Endothelial cell of umbilical vein (primary cell): Measurements from ENCODE around the gene ANKRD12. TPM values are rescaled to one million over a fixed set of nuclear protein-coding genes. Genes with fewer than 3 reads are reported as not detected.

Source experiments
- BruUV-seq: library from RNA; stranded (reverse); fragments of 400-500 nt; replicated peaks from 2 replicates; lab custom pipeline; 2021; lab: Mats Ljungman, UMichigan
- CTCF ChIA-PET: fragments of 300-600, 350-600 bp; sonication (Branson Sonifier 250); formaldehyde crosslinking; loops from one replicate; lab custom pipeline; 2021; ENCODE audit warnings: antibody characterized with exemption, inconsistent platforms; lab: Charles Lee
- POLR2A ChIA-PET: fragments of 300-600, 350-600 bp; sonication (Branson Sonifier 250); formaldehyde crosslinking; loops from one replicate; lab custom pipeline; 2021; ENCODE audit warnings: antibody characterized with exemption, inconsistent platforms; lab: Charles Lee
- DNase-seq: peaks from one replicate; pipeline ENCODE4 v3.0.0-alpha.2; 2011; ENCODE audit warnings: low read depth, low spot score
- FAIRE-seq: peaks from 2 replicates; lab custom pipeline; 2011; peaks lifted over from hg19 to GRCh38; lab: Jason Lieb, UNC
- H2AFZ ChIP-seq: 2 replicates; pipeline ENCODE4 v1.6.0; 2012; ENCODE audit warnings: low read depth, low read length, control low read depth, inconsistent platforms
- H3K27ac ChIP-seq: 2 replicates; pipeline ENCODE4 v1.5.1; 2011; ENCODE audit warnings: low read depth, mild to moderate bottlenecking, control low read depth, low read length, moderate library complexity; ENCODE audit not compliant: insufficient read depth
- H3K27me3 ChIP-seq, 2 experiments: 2 replicates each; pipeline versions ENCODE4 v1.6.0 to v1.6.1; 2011; ENCODE audit warnings: low read length in 2 of 2, mixed read lengths in 1 of 2; ENCODE audit not compliant: control insufficient read depth in 2 of 2, insufficient read depth in 2 of 2
- H3K36me3 ChIP-seq, 2 experiments: 2 replicates in 1 of 2; 3 replicates in 1 of 2; pipeline ENCODE4 v1.5.1; 2011; ENCODE audit warnings: low read length in 2 of 2, mild to moderate bottlenecking in 1 of 2, moderate library complexity in 1 of 2; ENCODE audit not compliant: control insufficient read depth in 2 of 2, insufficient read depth in 2 of 2; ENCODE audit errors: extremely low read depth in 1 of 2
- H3K4me1 ChIP-seq: 3 replicates; pipeline ENCODE4 v1.5.1; 2011; ENCODE audit warnings: mild to moderate bottlenecking, low read length; ENCODE audit not compliant: control insufficient read depth, insufficient read depth; ENCODE audit errors: extremely low read depth
- H3K4me2 ChIP-seq: 2 replicates; pipeline ENCODE4 v1.6.1; 2011; ENCODE audit warnings: low read length, control low read depth, mixed read lengths; ENCODE audit not compliant: insufficient read depth
- H3K4me3 ChIP-seq, 3 experiments: fragments of 200-600 bp in 1 of 3; sonication (generic), shearing (Covaris generic) in 1 of 3; replicated peaks in 1 of 3; 2 replicates each; pipeline ENCODE4 v1.5.1; 2011 to 2016; ENCODE audit warnings: control low read depth in 3 of 3, low read length in 3 of 3, mild to moderate bottlenecking in 2 of 3, inconsistent platforms in 1 of 3, low read depth in 1 of 3, moderate library complexity in 1 of 3; ENCODE audit not compliant: insufficient read depth in 1 of 3
- H3K79me2 ChIP-seq: 2 replicates; pipeline ENCODE4 v1.6.0; 2012; ENCODE audit warnings: low read length, inconsistent platforms; ENCODE audit not compliant: control insufficient read depth, insufficient read depth
- H3K9ac ChIP-seq: replicated peaks from 2 replicates; pipeline ENCODE3; 2011; ENCODE audit warnings: low read length, control low read depth; ENCODE audit not compliant: insufficient read depth; ENCODE audit errors: extremely low read depth
- H3K9me1 ChIP-seq: replicated peaks from 3 replicates; pipeline ENCODE4 v1.6.0; 2011; ENCODE audit warnings: mild to moderate bottlenecking, low read length; ENCODE audit not compliant: control insufficient read depth, insufficient read depth; ENCODE audit errors: extremely low read depth
- H3K9me3 ChIP-seq: replicated peaks from 2 replicates; pipeline ENCODE4 v1.5.1; 2012; ENCODE audit warnings: low read length, inconsistent platforms; ENCODE audit not compliant: control insufficient read depth, insufficient read depth
- H4K20me1 ChIP-seq: replicated peaks from 2 replicates; pipeline ENCODE3; 2011; ENCODE audit warnings: mild to moderate bottlenecking, low read length; ENCODE audit not compliant: control insufficient read depth, insufficient read depth; ENCODE audit errors: extremely low read depth
- CTCF ChIP-seq, 2 donors: IDR thresholded peaks; 1 replicate in 1 of 2; 2 replicates in 1 of 2; pipeline ENCODE4 v1.5.1; 2011; ENCODE audit warnings: low read length in 2 of 2, mild to moderate bottlenecking in 2 of 2, moderate library complexity in 2 of 2, control low read depth in 1 of 2, inconsistent platforms in 1 of 2, low read depth in 1 of 2; ENCODE audit not compliant: insufficient read depth in 1 of 2; ENCODE audit errors: extremely low read depth in 1 of 2
- EZH2 ChIP-seq: IDR thresholded peaks from 2 replicates; pipeline ENCODE4 v1.6.1; 2012; ENCODE audit warnings: borderline replicate concordance, low read depth, mild to moderate bottlenecking, moderate library complexity, low read length, inconsistent platforms; ENCODE audit not compliant: severe bottlenecking
- FOS ChIP-seq: IDR thresholded peaks from 2 replicates; pipeline ENCODE4 v1.6.1; 2011; ENCODE audit warnings: mild to moderate bottlenecking, low read length, moderate library complexity, borderline replicate concordance; ENCODE audit not compliant: insufficient read depth
- GATA2 ChIP-seq: IDR thresholded peaks from 2 replicates; pipeline ENCODE4 v1.7.0; 2011; ENCODE audit warnings: low read depth, mild to moderate bottlenecking, moderate library complexity, mixed read lengths, low read length; ENCODE audit not compliant: insufficient read length, insufficient read depth
- JUN ChIP-seq: IDR thresholded peaks from 2 replicates; pipeline ENCODE4 v1.6.1; 2011; ENCODE audit warnings: borderline replicate concordance, low read depth; ENCODE audit not compliant: insufficient read length, insufficient read depth
- MAX ChIP-seq: IDR thresholded peaks from 2 replicates; pipeline ENCODE4 v1.6.1; 2011; ENCODE audit not compliant: insufficient read depth, insufficient read length
- MYC ChIP-seq: IDR thresholded peaks from one replicate; pipeline ENCODE4 v1.6.1; 2011; ENCODE audit warnings: mild to moderate bottlenecking, low read depth, low read length
- POLR2A ChIP-seq: IDR thresholded peaks from 2 replicates; pipeline ENCODE4 v1.6.1; 2012; ENCODE audit warnings: low read depth, mild to moderate bottlenecking, control low read depth, low read length
- POLR2AphosphoS5 ChIP-seq: IDR thresholded peaks from 2 replicates; pipeline ENCODE4 v1.6.1; 2012; ENCODE audit warnings: low read depth, mild to moderate bottlenecking, control low read depth, low read length, moderate library complexity; ENCODE audit not compliant: insufficient read depth
- dilution Hi-C: fragments of 300-500 bp; cut with MboI; formaldehyde crosslinking; loops from one replicate; pipeline ENCODE4 v1.15.0; 2019; ENCODE audit warnings: low sequenced_read_pairs; ENCODE audit not compliant: extremely low pct_ligation_motif_present
- intact Hi-C: fragments of 100-400 bp; cut with micrococcal nuclease; formaldehyde crosslinking; loops from one replicate; pipeline ENCODE4 v1.10.0; 2022
- polyA plus RNA-seq, 4 experiments: library from polyadenylated mRNA; depleted of rRNA in 3 of 4; stranded (reverse) in 3 of 4; unstranded in 1 of 4; fragments of >200 nt; gene quantifications; 2 replicates each; pipeline versions ENCODE4 v1.2.1 to v1.2.3, GENCODE V29; 2011 to 2012; ENCODE audit warnings: missing spikeins in 1 of 4
- total RNA-seq: library from RNA; stranded (reverse); gene quantifications from 2 replicates; pipeline ENCODE4 v1.2.3, GENCODE V29; 2021

ANKRD12 gene
- total and polyA plus RNA-seq, 2 donors (not counting 3 experiments of a cell fraction or from before 2014, with no cell fraction given), result 1.5 to 25.4 TPM

GRCh38 chr18:9290156-9290555 lies 153.6 kb downstream of the ANKRD12 start:
- Histone ChIP-seq H3K9me3 (no peaks in the 10 kb centered on the region), H3K9me1 (no peaks in the 10 kb centered on the region), H3K9ac (no peak overlapping the region), H2AFZ (no peak overlapping the region), H3K36me3 (no peaks in the 10 kb centered on the region), H3K27me3 (no peaks in the 10 kb centered on the region), H3K79me2 (no peaks in the 10 kb centered on the region), H4K20me1 (no peaks in the 10 kb centered on the region), H3K4me2 (no peak overlapping the region), H3K4me3 (no peak overlapping the region), H3K27ac (no peak overlapping the region), H3K4me1 (no peaks in the 10 kb centered on the region)
- peak; percentile 62 for DNase-seq
- dilution Hi-C loops, result no loop called here
- intact Hi-C loops, result no loop called here
- no TSS peak for BruUV-seq
- ChIA-PET POLR2A (no interaction called here), CTCF (interaction anchor here (0.9 to 1.1 kb wide), 2 partner anchors 11 to 44 kb away, joined by 3 read pairs; partner anchors contain the start of gene TWSG1)
- TF ChIP-seq JUN, result no peak
- no peak for TF ChIP-seq MAX
- TF ChIP-seq MYC, result no peak
- FAIRE-seq, result no peak

GRCh38 chr18:9292047-9292446 lies 155.5 kb downstream of the ANKRD12 start:
- Histone ChIP-seq H2AFZ (no peak overlapping the region), H3K4me1 (no peaks in the 10 kb centered on the region), H3K9ac (no peak overlapping the region), H3K36me3 (no peaks in the 10 kb centered on the region), H3K4me3 (no peak overlapping the region), H3K9me1 (no peaks in the 10 kb centered on the region), H3K4me2 (no peak overlapping the region), H3K79me2 (no peaks in the 10 kb centered on the region), H3K9me3 (no peaks in the 10 kb centered on the region), H4K20me1 (no peaks in the 10 kb centered on the region), H3K27me3 (no peaks in the 10 kb centered on the region), H3K27ac (no peak overlapping the region)
- DNase-seq, result no peak
- dilution Hi-C loops (no loop called here), intact Hi-C loops (no loop called here)
- TF ChIP-seq POLR2A (no peak), CTCF (IDR thresholded peaks at IDR 0.05; ENCODE audit: extremely low read depth in 1 of 2, insufficient read depth in 1 of 2, low read depth in 1 of 2, low read length in 2 of 2) (no peak), EZH2 (no peak), POLR2AphosphoS5 (no peak), GATA2 (no peak), FOS (no peak), MYC (no peak), MAX (no peak), JUN (no peak)
- POLR2A ChIA-PET, result no interaction called here
- no TSS peak for BruUV-seq
- no peak for FAIRE-seq
- CTCF ChIA-PET, result no interaction called here
